H1 (cell line): ENCODE results near the gene DDX60. TPM values are rescaled to one million over a fixed set of nuclear protein-coding genes. Genes with fewer than 3 reads are reported as not detected.

Experiments
- CTCF ChIA-PET: fragments of 300-600 bp; sonication (Branson Sonifier 250); formaldehyde crosslinking; loops from one replicate; lab custom pipeline; 2021; ENCODE audit not compliant: partially characterized antibody; lab: Charles Lee
- POLR2A ChIA-PET: fragments of 300-600 bp; sonication (Branson Sonifier 250); formaldehyde crosslinking; loops from one replicate; lab custom pipeline; 2021; ENCODE audit warnings: inconsistent platforms; ENCODE audit not compliant: partially characterized antibody; lab: Charles Lee
- DNase-seq, 2 experiments: peaks; one replicate each; pipeline versions ENCODE4 v3.0.0 to v3.0.0-alpha.2; 2010 to 2022; ENCODE audit warnings: low spot score in 2 of 2, low read depth in 1 of 2, mixed read lengths in 1 of 2
- FAIRE-seq: peaks from 2 replicates; lab custom pipeline; 2011; peaks lifted over from hg19 to GRCh38; lab: Jason Lieb, UNC
- H2AFZ ChIP-seq: 2 replicates; pipeline ENCODE4 v1.8.1; 2012; ENCODE audit warnings: low read length, inconsistent platforms
- H2AK5ac ChIP-seq: 2 replicates; pipeline ENCODE4 v1.6.1; 2013; ENCODE audit warnings: low read depth, low read length
- H2BK120ac ChIP-seq: replicated peaks from 2 replicates; pipeline ENCODE3; 2013; ENCODE audit warnings: low read depth, low read length, inconsistent platforms
- H2BK12ac ChIP-seq: 2 replicates; pipeline ENCODE4 v1.6.1; 2013; ENCODE audit warnings: low read depth, low read length
- H2BK15ac ChIP-seq: 2 replicates; pipeline ENCODE4 v1.6.1; 2013; ENCODE audit warnings: low read length
- H2BK20ac ChIP-seq: 2 replicates; pipeline ENCODE4 v1.6.1; 2013; ENCODE audit warnings: low read length
- H2BK5ac ChIP-seq: 2 replicates; pipeline ENCODE4 v1.6.1; 2013; ENCODE audit warnings: low read depth, low read length
- H3K14ac ChIP-seq: 2 replicates; pipeline ENCODE4 v1.6.1; 2013; ENCODE audit warnings: inconsistent platforms; ENCODE audit not compliant: insufficient read length
- H3K18ac ChIP-seq: 2 replicates; pipeline ENCODE4 v1.6.1; 2013; ENCODE audit warnings: low read length; ENCODE audit errors: extremely low read depth
- H3K23ac ChIP-seq: 2 replicates; pipeline ENCODE4 v1.6.1; 2013; ENCODE audit warnings: inconsistent platforms; ENCODE audit not compliant: insufficient read length
- H3K23me2 ChIP-seq: 2 replicates; pipeline ENCODE4 v1.6.1; 2013; ENCODE audit warnings: low read depth, low read length
- H3K27ac ChIP-seq: 2 replicates; pipeline ENCODE4 v1.6.1; 2011; ENCODE audit warnings: low read depth, low read length, inconsistent platforms
- H3K27me3 ChIP-seq, 4 experiments: replicated peaks in 1 of 4; 1 replicate in 1 of 4; 2 replicates in 3 of 4; pipeline versions ENCODE4 v1.6.1 to v1.8.1; 2011 to 2013; ENCODE audit warnings: low read length in 3 of 4, mild to moderate bottlenecking in 3 of 4, inconsistent platforms in 2 of 4, mixed read lengths in 2 of 4, moderate library complexity in 1 of 4; ENCODE audit not compliant: control insufficient read depth in 3 of 4, insufficient read depth in 3 of 4; ENCODE audit errors: extremely low read depth in 1 of 4
- H3K36me3 ChIP-seq, 4 experiments: 2 replicates each; pipeline versions ENCODE4 v1.6.1 to v1.8.1; 2011 to 2013; ENCODE audit warnings: mild to moderate bottlenecking in 4 of 4, low read length in 3 of 4, moderate library complexity in 2 of 4, control low read depth in 1 of 4, inconsistent platforms in 1 of 4; ENCODE audit not compliant: insufficient read depth in 4 of 4, control insufficient read depth in 2 of 4
- H3K4ac ChIP-seq: replicated peaks from 2 replicates; pipeline ENCODE3; 2013; ENCODE audit warnings: low read length, low read depth, mixed read lengths, inconsistent platforms; ENCODE audit not compliant: insufficient read length
- H3K4me1 ChIP-seq, 4 experiments: replicated peaks in 1 of 4; 1 replicate in 1 of 4; 2 replicates in 3 of 4; pipeline versions ENCODE4 v1.6.1 to v1.8.1; 2011 to 2013; ENCODE audit warnings: low read length in 3 of 4, inconsistent platforms in 2 of 4, mixed read lengths in 1 of 4; ENCODE audit not compliant: insufficient read depth in 4 of 4, control insufficient read depth in 3 of 4
- H3K4me2 ChIP-seq, 2 experiments: 2 replicates each; pipeline versions ENCODE4 v1.6.1 to v1.8.1; 2011 to 2013; ENCODE audit warnings: low read depth in 2 of 2, low read length in 2 of 2, control low read depth in 1 of 2, inconsistent platforms in 1 of 2, mild to moderate bottlenecking in 1 of 2; ENCODE audit not compliant: insufficient read depth in 1 of 2
- H3K4me3 ChIP-seq, 4 experiments: fragments of 200-600, 300-600 bp in 1 of 4; sonication (generic), shearing (Covaris generic), sonication (Bioruptor Twin) in 1 of 4; 2 replicates each; pipeline versions ENCODE4 v1.5.1 to v1.8.1; 2011 to 2016; ENCODE audit warnings: low read length in 4 of 4, low read depth in 3 of 4, control low read depth in 2 of 4, inconsistent platforms in 2 of 4, mild to moderate bottlenecking in 2 of 4, mixed read lengths in 1 of 4, moderate library complexity in 1 of 4; ENCODE audit not compliant: insufficient read depth in 2 of 4; ENCODE audit errors: extremely low read depth in 1 of 4
- H3K56ac ChIP-seq: replicated peaks from 2 replicates; pipeline ENCODE3; 2013; ENCODE audit warnings: low read depth, mild to moderate bottlenecking, mixed read lengths, low read length, inconsistent platforms; ENCODE audit not compliant: insufficient read length
- H3K79me1 ChIP-seq: 2 replicates; pipeline ENCODE4 v1.6.1; 2013; ENCODE audit warnings: low read depth, low read length, control low read depth
- H3K79me2 ChIP-seq, 2 experiments: 2 replicates each; pipeline versions ENCODE4 v1.6.1 to v1.8.1; 2012 to 2013; ENCODE audit warnings: low read length in 2 of 2, mild to moderate bottlenecking in 2 of 2, inconsistent platforms in 1 of 2; ENCODE audit not compliant: insufficient read depth in 2 of 2, control insufficient read depth in 1 of 2
- H3K9ac ChIP-seq, 4 experiments: replicated peaks in 1 of 4; 1 replicate in 1 of 4; 2 replicates in 3 of 4; pipeline versions ENCODE4 v1.6.1 to v1.8.1; 2011 to 2013; ENCODE audit warnings: low read depth in 3 of 4, low read length in 3 of 4, control low read depth in 2 of 4, mild to moderate bottlenecking in 2 of 4, moderate library complexity in 2 of 4, inconsistent platforms in 1 of 4; ENCODE audit errors: extremely low read depth in 1 of 4
- H3K9me3 ChIP-seq, 2 experiments: 2 replicates each; pipeline versions ENCODE4 v1.6.1 to v1.8.1; 2012 to 2013; ENCODE audit warnings: mild to moderate bottlenecking in 2 of 2, moderate library complexity in 2 of 2, control low read depth in 1 of 2, inconsistent platforms in 1 of 2, low read depth in 1 of 2, low read length in 1 of 2, mixed read lengths in 1 of 2; ENCODE audit not compliant: insufficient read depth in 2 of 2
- H4K20me1 ChIP-seq, 2 experiments: replicated peaks in 1 of 2; 2 replicates each; pipeline versions ENCODE3 to v1.8.1; 2011 to 2013; ENCODE audit warnings: inconsistent platforms in 2 of 2, low read length in 2 of 2, mild to moderate bottlenecking in 1 of 2; ENCODE audit not compliant: insufficient read depth in 2 of 2, control insufficient read depth in 1 of 2
- H4K5ac ChIP-seq: 2 replicates; pipeline ENCODE4 v1.6.1; 2013; ENCODE audit warnings: low read length, low read depth, mixed read lengths, inconsistent platforms; ENCODE audit not compliant: insufficient read length
- H4K8ac ChIP-seq: 2 replicates; pipeline ENCODE4 v1.8.0; 2013; ENCODE audit warnings: mild to moderate bottlenecking, moderate library complexity, low read length, inconsistent platforms; ENCODE audit not compliant: insufficient read depth; ENCODE audit errors: extremely low read depth
- H4K91ac ChIP-seq: replicated peaks from 2 replicates; pipeline ENCODE3; 2013; ENCODE audit warnings: low read length, mixed read lengths, inconsistent platforms; ENCODE audit not compliant: insufficient read length
- BCL11A ChIP-seq, 2 experiments: IDR thresholded peaks; one replicate each; pipeline ENCODE4 v1.6.1; 2011; ENCODE audit warnings: low read depth in 2 of 2, low read length in 2 of 2, mild to moderate bottlenecking in 2 of 2
- POLR2A ChIP-seq, 2 experiments: IDR thresholded peaks; 1 replicate in 1 of 2; 2 replicates in 1 of 2; pipeline ENCODE4 v1.6.1; 2011; ENCODE audit warnings: low read depth in 2 of 2, low read length in 2 of 2, mild to moderate bottlenecking in 2 of 2; ENCODE audit errors: control extremely low read depth in 1 of 2
- TAF7 ChIP-seq: optimal IDR thresholded peaks from 2 replicates; pipeline ENCODE3; 2011; ENCODE audit warnings: low read depth, mild to moderate bottlenecking, inconsistent platforms, low read length, moderate library complexity, borderline replicate concordance
- WGBS, 2 experiments: shearing (Covaris generic) in 1 of 2; methylation state at CpG; one replicate each; pipeline versions ENCODE4 v1.1.6 to v1.1.7; 2013 to 2015; ENCODE audit warnings: low lambda C conversion rate in 2 of 2, mixed read lengths in 2 of 2, inconsistent platforms in 1 of 2, low coverage in 1 of 2, missing lambda C conversion rate in 1 of 2; ENCODE audit not compliant: insufficient replicate concordance in 2 of 2, insufficient coverage in 1 of 2, insufficient read length in 1 of 2; ENCODE audit errors: extremely low coverage in 1 of 2, missing lambda C conversion rate in 1 of 2; 5-methylcytosine and 5-hydroxymethylcytosine counted together
- polyA plus RNA-seq, 7 experiments: library from polyadenylated mRNA; depleted of rRNA in 3 of 7; stranded (reverse) in 5 of 7; unstranded in 2 of 7; fragments of >200 nt in 5 of 7; fragments of 200-250 nt in 2 of 7; gene quantifications; 1 replicate in 5 of 7; 2 replicates in 1 of 7; 4 replicates in 1 of 7; pipeline versions ENCODE4 v1.2.1 to v1.2.3, GENCODE V29; 2011 to 2013; ENCODE audit warnings: missing spikeins in 2 of 7, mixed read lengths in 2 of 7
- total RNA-seq: library from RNA; stranded (reverse); fragmentation: NEBNext Ultra II Directional; extraction: Animal tissue kit (Norgen Biotek cat#: 25700); gene quantifications from 2 replicates; pipeline ENCODE4 v1.2.1, GENCODE V29; 2021

The DDX60 gene
- total and polyA plus RNA-seq, 2 of the 8 experiments (the other 6 are each of a cell fraction or from before 2014, with no cell fraction given): 1.00 to 1.6 TPM

DNA sequence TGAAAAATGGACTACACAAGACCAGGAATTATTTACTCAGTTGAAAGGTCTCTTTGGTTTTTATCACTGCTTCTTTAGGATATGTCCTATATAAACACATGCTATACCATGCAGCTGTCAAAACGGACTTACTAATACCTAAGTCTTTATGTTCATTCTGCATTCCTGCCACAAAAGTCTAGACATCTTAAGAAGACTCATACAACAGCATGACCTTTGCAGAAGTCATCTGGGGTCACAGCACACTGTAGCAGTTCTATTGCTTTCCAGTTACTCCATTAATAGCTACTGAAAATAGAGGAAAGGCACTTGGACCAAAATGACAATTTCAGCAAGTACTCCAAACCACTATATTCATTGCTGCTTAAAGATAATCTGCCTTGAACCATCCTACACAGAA lies 53.2 kb downstream of the DDX60 start:
- POLR2A ChIA-PET: no interaction called here

More for the DNA sequence above, 53.2 kb downstream of the DDX60 start:
- H3K4me2 ChIP-seq: no peak overlapping the region
- no peak overlapping the region for H3K56ac ChIP-seq
- no peaks in the 10 kb centered on the region for H3K79me1 ChIP-seq
- H3K36me3 ChIP-seq: no peaks in the 10 kb centered on the region
- H3K4me3 ChIP-seq: no peak overlapping the region
- H2AFZ ChIP-seq: no peak overlapping the region
- no peaks in the 10 kb centered on the region for H3K4me1 ChIP-seq
- no peak overlapping the region for H4K8ac ChIP-seq
- H2BK120ac ChIP-seq: no peak overlapping the region
- no peaks in the 10 kb centered on the region for H3K79me2 ChIP-seq
- H2AK5ac ChIP-seq: no peak overlapping the region
- H3K27ac ChIP-seq: no peak overlapping the region
- no peaks in the 10 kb centered on the region for H3K23me2 ChIP-seq
- CTCF ChIA-PET: interaction anchor here (1.7 kb wide), 1 partner anchor 11 kb away, joined by 4 read pairs; no protein-coding TSS in a partner anchor
- no peak overlapping the region for H2BK15ac ChIP-seq
- 89% methylated on average over 1 of the region's 1 CpG; no CpG with 5 or more reads in 1 of the 2 experiments for WGBS, 2 experiments
- H2BK12ac ChIP-seq: no peak overlapping the region
- no peak overlapping the region for H3K14ac ChIP-seq
- H3K9ac ChIP-seq: no peak overlapping the region
- H3K27me3 ChIP-seq: no peaks in the 10 kb centered on the region
- no peak overlapping the region for H3K23ac ChIP-seq
- FAIRE-seq: no peak
- no peak overlapping the region for H3K18ac ChIP-seq
- H2BK20ac ChIP-seq: no peak overlapping the region
- no peak overlapping the region for H4K91ac ChIP-seq
- no peaks in the 10 kb centered on the region for H4K20me1 ChIP-seq
- H3K9me3 ChIP-seq: no peaks in the 10 kb centered on the region
- no peak for TF ChIP-seq TAF7
- TF ChIP-seq POLR2A (IDR thresholded peaks at IDR 0.05; ENCODE audit: control extremely low read depth in 1 of 2, low read depth in 2 of 2, low read length in 2 of 2): no peak
- no peak for TF ChIP-seq BCL11A (IDR thresholded peaks at IDR 0.05; ENCODE audit: low read depth in 2 of 2, low read length in 2 of 2)
- TF ChIP-seq, all 59 proteins: peak for 0
- Histone ChIP-seq H4K5ac (no peak overlapping the region), H3K4ac (no peak overlapping the region), H2BK5ac (no peak overlapping the region)
- no peak for DNase-seq
